NCI-H2196 (cell line): Measurements from ENCODE around the gene STK31.
"Not testable (repeated sequence)": the region's sequence is repeated elsewhere in the genome, so short reads cannot be mapped to it uniquely, and the experiment has no call there.

Source experiments
- DNase-seq: peaks from one replicate; lab custom pipeline; 2025; ENCODE audit not compliant: unreplicated experiment; lab: John Stamatoyannopoulos, UW

STK31 gene

GRCh38 chr7:23788843-23789242, 78.8 kb downstream of the STK31 start:
- DNase-seq: no peak

DNA sequence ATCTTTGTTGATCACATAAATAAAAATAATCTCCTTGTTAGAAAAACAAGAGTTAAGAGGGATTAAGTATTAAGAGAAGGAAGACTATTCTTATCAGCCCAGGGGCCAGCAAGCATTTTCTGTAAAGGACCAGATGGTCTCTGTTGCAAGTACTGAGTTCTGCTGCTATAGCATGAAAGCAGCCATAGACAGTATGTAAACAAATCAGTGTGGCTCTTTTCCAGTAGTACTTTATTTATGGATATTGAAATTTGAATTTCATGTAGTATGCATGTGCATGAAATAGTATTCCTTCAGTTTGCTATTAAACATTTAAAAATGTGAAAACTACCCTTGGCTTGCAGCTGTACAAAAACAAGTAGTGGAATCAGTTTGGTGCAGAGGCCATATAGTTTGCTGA, 81.7 kb downstream of the STK31 start:
- no peak for DNase-seq

- DNase-seq: no peak
Measured at GRCh38 chr7:23802720-23803397, 92.8 kb downstream of the STK31 start.

GRCh38 chr7:23804707-23805106, 94.7 kb downstream of the STK31 start:
- DNase-seq: no peak

DNA sequence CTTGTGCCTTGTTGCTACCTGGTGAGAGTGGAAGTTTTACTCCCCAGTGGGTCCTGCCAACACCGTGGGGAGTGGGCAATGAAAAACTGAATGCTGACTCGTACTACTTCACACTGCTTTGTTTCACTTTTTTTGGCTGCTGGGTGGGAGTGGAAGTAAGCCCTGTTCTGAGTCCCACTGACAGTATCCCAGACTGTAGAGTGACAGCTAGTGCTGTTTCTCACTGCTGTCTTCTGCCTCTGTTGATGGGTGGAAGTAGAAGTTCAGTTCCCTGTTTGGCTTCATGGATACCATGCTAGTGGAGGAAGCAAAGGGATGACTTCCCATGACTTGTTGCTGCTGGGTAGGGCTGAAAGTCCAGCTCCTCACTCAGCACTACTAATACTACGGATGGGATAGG, 98.4 kb downstream of the STK31 start:
- DNase-seq: no peak

DNA sequence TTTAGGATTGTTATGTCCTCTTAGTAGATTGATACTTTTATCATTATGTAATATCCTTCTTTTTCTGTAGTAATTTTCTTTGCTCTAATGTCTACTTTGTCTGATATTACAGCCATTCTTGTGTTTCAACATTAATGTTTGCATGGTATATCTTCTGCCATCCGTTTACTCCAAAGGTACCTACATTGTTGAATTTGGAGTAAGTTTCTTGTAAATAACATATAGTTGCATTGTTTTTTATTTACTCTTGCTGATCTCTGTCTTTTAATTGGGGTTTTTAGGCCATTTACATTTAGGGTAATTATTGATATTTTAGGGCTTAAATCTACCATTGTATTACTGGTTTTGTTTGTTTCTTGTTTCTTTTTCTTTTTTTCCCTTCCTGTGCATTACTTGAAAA, 100.1 kb downstream of the STK31 start:
- no peak for DNase-seq

DNA sequence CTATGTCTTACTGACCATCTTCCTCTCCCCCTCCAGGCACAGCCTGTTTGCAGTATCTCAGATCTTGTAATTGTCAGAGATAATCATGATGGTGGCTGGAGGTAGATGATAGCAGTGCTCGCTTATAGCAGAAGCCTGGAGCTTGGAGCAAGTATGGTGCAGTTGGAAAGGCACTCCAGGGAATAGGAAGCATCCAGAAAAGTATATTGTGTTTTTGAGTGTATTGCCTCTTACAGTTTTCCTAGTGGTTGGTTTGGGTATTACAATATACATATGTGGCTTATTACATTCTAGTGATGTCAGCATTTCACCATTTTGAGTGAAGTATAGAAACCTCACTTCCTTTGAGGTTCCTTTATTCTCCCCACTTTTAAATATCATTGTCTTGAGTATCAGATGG, 101.5 kb downstream of the STK31 start:
- no peak for DNase-seq

DNA sequence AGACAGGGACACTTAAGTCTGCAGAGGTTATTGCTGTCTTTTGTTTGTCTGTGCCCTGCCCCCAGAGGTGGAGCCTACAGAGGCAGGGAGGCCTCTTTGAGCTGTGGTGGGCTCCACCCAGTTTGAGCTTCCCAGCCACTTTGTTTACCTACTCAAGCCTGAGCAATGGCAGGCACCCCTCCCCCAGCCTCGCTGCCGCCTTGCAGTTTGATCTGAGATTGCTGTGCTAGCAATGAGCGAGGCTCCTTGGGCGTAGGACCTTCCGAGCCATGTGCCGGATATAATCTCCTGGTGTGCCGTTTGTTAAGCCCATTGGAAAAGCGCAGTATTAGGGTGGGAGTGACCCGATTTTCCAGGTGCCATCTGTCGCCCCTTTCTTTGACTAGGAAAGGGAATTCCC, 118.1 kb downstream of the STK31 start:
- DNase-seq: not testable (repeated sequence)

DNA sequence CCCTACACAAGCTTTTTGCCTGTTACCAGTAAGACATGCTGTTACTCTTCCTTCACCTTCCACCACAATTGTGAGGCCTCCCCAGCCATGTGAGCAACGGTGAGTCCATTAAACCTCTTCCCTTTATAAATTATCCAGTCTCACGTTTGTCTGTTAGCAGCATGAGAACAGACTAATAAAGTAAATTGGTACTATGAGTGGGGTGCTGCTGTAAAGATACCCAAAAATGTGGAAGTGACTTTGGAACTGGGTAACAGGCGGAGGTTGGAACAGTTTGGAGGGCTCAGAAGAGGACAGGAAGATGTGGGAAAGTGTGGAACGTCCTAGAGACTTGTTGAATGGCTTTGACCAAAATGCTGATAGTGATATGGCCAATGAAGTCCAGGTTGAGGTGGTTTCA, 122.7 kb downstream of the STK31 start:
- DNase-seq: not testable (repeated sequence)

GRCh38 chr7:23833405-23833804, 123.4 kb downstream of the STK31 start:
- DNase-seq: no peak

- not testable (repeated sequence) for DNase-seq
Measured at GRCh38 chr7:23844837-23845236, 134.8 kb downstream of the STK31 start.

GRCh38 chr7:23852135-23852534, 142.1 kb downstream of the STK31 start:
- no peak for DNase-seq

GRCh38 chr7:23852988-23853387, 143.0 kb downstream of the STK31 start:
- DNase-seq: no peak

DNA sequence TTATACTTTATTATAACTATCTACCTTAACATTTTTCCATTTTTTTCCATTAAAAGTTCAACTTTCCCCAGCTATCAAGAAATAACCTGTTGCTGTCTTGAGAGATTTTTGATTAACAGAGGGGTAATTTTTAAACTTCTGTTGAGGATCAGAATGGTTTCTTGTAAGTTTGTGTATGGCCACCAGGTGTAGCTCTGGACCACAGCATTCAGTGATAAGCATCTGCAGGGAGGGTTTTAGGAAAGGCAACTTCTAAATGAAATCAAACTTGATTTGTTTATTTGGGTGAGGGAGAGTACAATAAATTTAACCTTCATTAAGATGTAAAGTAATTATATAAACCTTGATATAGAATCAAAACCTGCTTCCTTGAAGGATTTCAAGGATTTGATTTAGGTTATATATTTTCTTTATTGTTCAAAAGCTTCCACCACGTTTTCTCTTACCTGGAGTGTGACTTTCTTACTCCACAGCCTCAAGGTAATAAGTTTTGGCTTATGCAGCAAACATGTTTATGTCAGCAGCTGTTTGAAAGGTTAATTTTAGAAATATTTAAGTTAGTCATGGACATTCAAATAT, 153.3 kb downstream of the STK31 start:
- DNase-seq: no peak

DNA sequence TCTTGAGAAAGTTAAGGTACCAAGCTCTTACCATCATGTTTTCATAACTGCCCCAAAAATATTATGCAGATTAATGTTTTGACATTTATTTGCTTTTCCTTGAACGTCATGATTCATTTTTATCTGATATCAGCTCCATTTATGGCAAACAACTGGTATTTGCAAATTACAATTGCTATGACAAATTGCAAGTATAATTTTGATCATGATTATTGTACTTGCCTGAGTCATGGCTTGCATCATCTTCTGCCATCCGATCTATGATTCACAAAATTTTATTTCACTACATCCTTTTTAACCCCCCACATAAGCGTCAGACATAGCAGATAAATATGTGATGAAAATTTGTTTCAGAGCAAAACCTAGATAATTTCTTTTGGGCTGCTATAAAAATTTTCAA, 155.0 kb downstream of the STK31 start:
- no peak for DNase-seq

- DNase-seq: no peak
Measured at GRCh38 chr7:23873306-23873705, 163.3 kb downstream of the STK31 start.

DNA sequence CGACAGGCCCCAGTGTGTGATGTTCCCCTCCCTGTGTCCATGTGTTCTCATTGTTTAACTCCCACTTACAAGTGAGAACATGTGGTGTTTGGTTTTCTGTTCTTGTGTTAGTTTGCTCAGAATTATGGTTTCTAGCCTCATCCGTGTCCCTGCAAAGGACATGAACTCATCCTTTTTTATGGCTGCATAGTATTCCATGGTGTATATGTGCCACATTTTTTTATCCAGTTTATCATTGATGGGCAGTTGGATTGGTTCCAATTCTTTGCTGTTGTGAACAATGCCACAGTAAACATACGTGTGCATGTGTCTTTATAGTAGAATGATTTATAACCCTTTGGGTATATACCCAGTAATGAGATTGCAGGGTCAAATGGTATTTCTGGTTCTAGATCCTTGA, 166.5 kb downstream of the STK31 start:
- not testable (repeated sequence) for DNase-seq
